ENCODE measurements around the gene COL11A1. TPM values are rescaled to one million over a fixed set of nuclear protein-coding genes. Genes with fewer than 3 reads are reported as not detected.
"Not testable (repeated sequence)": the region's sequence is repeated elsewhere in the genome, so short reads cannot be mapped to it uniquely, and the experiment has no call there.

Gene COL11A1
- 12.2 and 13.4 TPM in 2 replicates for total RNA-seq (2014; rRNA removed; shearing (Covaris generic))

GRCh38 chr1:103108376-103109150, at the start of gene COL11A1:
Gene COL11A1, minus strand, starts transcription at chr1:103108522. Its CDS starts 344 bp downstream, at chr1:103108178.
- Histone ChIP-seq H3K27me3 (ENCODE audit: control insufficient read depth, insufficient read depth, low read length) (peaks cover 5% of the 10 kb centered on the region), H3K36me3 (replicated peaks; ENCODE audit: control insufficient read depth, insufficient read depth, low read length) (no peaks in the 10 kb centered on the region), H3K4me3 (ENCODE audit: insufficient read depth, low read depth, low read length) (peak within 1 kb of the TSS; percentile 79)
- DNase-seq, result peak; percentile 85

GRCh38 chr1:103156966-103157365, 48.6 kb upstream of the COL11A1 start:
- Histone ChIP-seq H3K4me3 (ENCODE audit: insufficient read depth, low read depth, low read length) (no peak overlapping the region), H3K27me3 (ENCODE audit: control insufficient read depth, insufficient read depth, low read length) (no peaks in the 10 kb centered on the region), H3K36me3 (replicated peaks; ENCODE audit: control insufficient read depth, insufficient read depth, low read length) (no peaks in the 10 kb centered on the region)
- DNase-seq, result no peak

DNA sequence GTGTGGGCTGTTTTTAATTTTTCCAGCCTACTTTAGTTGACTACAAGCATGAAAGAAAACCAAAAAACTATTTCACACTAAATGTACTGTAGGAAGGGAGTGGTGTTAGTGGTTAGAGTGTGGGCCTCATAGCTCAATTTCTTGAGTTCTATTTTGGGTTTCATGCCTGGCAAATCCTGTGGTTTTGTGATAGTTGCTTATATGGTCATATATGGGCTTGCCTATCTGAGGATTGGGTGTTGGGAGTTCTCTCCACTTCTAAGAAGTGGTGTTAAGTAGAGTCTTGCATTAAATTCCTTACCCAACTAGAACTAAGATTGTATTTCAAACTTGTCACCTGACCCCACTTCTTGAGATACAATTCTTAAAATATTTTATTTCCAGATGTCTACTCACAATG, 37.8 kb upstream of the COL11A1 start:
- H3K27me3 ChIP-seq (ENCODE audit: control insufficient read depth, insufficient read depth, low read length), result no peaks in the 10 kb centered on the region
- H3K4me3 ChIP-seq (ENCODE audit: insufficient read depth, low read depth, low read length), result no peak overlapping the region
- no peaks in the 10 kb centered on the region for H3K36me3 ChIP-seq (replicated peaks; ENCODE audit: control insufficient read depth, insufficient read depth, low read length)
- DNase-seq, result no peak

DNA sequence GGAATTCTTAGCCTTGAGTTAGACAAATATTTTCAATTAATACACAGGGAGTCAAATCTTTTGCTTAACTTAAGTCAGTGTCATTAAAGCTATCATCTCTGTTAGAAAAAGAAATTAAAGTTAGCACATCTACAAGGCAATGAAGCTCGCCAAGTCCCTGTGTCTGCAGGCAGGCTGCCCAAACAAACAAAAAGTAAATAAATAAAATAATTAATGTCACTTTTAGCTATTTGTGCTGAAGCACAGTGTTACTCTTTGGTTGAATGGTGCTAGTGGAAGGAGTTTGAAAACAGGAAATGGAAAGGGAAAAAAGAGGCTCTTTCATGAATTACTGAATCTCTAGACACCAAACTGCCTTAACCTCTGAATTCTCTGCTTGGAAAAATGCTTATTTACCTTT, 37.1 kb upstream of the COL11A1 start:
- Histone ChIP-seq H3K4me3 (ENCODE audit: insufficient read depth, low read depth, low read length) (no peak overlapping the region), H3K36me3 (replicated peaks; ENCODE audit: control insufficient read depth, insufficient read depth, low read length) (no peaks in the 10 kb centered on the region), H3K27me3 (ENCODE audit: control insufficient read depth, insufficient read depth, low read length) (no peaks in the 10 kb centered on the region)
- no peak for DNase-seq

GRCh38 chr1:103144681-103145080, 36.4 kb upstream of the COL11A1 start:
- H3K27me3 ChIP-seq (ENCODE audit: control insufficient read depth, insufficient read depth, low read length), result no peaks in the 10 kb centered on the region
- no peak overlapping the region for H3K4me3 ChIP-seq (ENCODE audit: insufficient read depth, low read depth, low read length)
- DNase-seq, result no peak
- H3K36me3 ChIP-seq (replicated peaks; ENCODE audit: control insufficient read depth, insufficient read depth, low read length), result no peaks in the 10 kb centered on the region

DNA sequence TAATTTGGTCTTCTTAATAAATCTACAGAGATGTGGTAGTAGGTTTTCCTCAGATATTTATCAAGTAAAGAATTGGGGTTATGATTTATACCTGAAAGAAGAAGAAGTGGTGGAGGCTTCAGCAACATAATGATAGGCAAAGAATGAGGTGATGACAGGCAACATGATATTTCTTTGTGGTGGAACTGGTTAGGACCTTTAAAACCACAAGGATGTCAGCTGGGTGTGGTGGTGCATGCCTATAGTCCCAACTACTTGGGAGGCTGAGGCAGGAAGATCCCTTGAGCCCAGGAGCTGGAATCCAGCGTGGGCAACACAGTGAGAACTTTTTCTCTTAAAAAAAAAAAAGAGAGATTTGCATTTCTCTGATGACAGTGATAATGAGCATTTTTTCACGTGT, 34.1 kb upstream of the COL11A1 start:
- Histone ChIP-seq H3K27me3 (ENCODE audit: control insufficient read depth, insufficient read depth, low read length) (no peaks in the 10 kb centered on the region), H3K36me3 (replicated peaks; ENCODE audit: control insufficient read depth, insufficient read depth, low read length) (no peaks in the 10 kb centered on the region), H3K4me3 (ENCODE audit: insufficient read depth, low read depth, low read length) (no peak overlapping the region)
- DNase-seq, result no peak

- Histone ChIP-seq H3K27me3 (ENCODE audit: control insufficient read depth, insufficient read depth, low read length) (no peaks in the 10 kb centered on the region), H3K4me3 (ENCODE audit: insufficient read depth, low read depth, low read length) (no peak overlapping the region), H3K36me3 (replicated peaks; ENCODE audit: control insufficient read depth, insufficient read depth, low read length) (no peaks in the 10 kb centered on the region)
- DNase-seq, result no peak
These were observed 21.5 kb upstream of the COL11A1 start for GRCh38 chr1:103129796-103130195.

- no peaks in the 10 kb centered on the region for H3K36me3 ChIP-seq (replicated peaks; ENCODE audit: control insufficient read depth, insufficient read depth, low read length)
- no peak overlapping the region for H3K4me3 ChIP-seq (ENCODE audit: insufficient read depth, low read depth, low read length)
- DNase-seq, result no peak
- no peaks in the 10 kb centered on the region for H3K27me3 ChIP-seq (ENCODE audit: control insufficient read depth, insufficient read depth, low read length)
These were observed 20.9 kb upstream of the COL11A1 start for GRCh38 chr1:103129255-103129654.

GRCh38 chr1:103128256-103128655, 19.9 kb upstream of the COL11A1 start:
- H3K36me3 ChIP-seq (replicated peaks; ENCODE audit: control insufficient read depth, insufficient read depth, low read length); H3K4me3 ChIP-seq (ENCODE audit: insufficient read depth, low read depth, low read length); H3K27me3 ChIP-seq (ENCODE audit: control insufficient read depth, insufficient read depth, low read length); DNase-seq: not testable (repeated sequence)

GRCh38 chr1:103125219-103125618, 16.9 kb upstream of the COL11A1 start:
- no peak overlapping the region for H3K4me3 ChIP-seq (ENCODE audit: insufficient read depth, low read depth, low read length)

GRCh38 chr1:103122983-103123720, 14.8 kb upstream of the COL11A1 start:
- Histone ChIP-seq H3K36me3 (replicated peaks; ENCODE audit: control insufficient read depth, insufficient read depth, low read length) (no peaks in the 10 kb centered on the region), H3K27me3 (ENCODE audit: control insufficient read depth, insufficient read depth, low read length) (no peaks in the 10 kb centered on the region), H3K4me3 (ENCODE audit: insufficient read depth, low read depth, low read length) (no peak overlapping the region)
- DNase-seq, result no peak

More at GRCh38 chr1:103125219-103125618, 16.9 kb upstream of the COL11A1 start:
- H3K36me3 ChIP-seq (replicated peaks; ENCODE audit: control insufficient read depth, insufficient read depth, low read length), result no peaks in the 10 kb centered on the region
- no peaks in the 10 kb centered on the region for H3K27me3 ChIP-seq (ENCODE audit: control insufficient read depth, insufficient read depth, low read length)
- DNase-seq, result no peak

DNA sequence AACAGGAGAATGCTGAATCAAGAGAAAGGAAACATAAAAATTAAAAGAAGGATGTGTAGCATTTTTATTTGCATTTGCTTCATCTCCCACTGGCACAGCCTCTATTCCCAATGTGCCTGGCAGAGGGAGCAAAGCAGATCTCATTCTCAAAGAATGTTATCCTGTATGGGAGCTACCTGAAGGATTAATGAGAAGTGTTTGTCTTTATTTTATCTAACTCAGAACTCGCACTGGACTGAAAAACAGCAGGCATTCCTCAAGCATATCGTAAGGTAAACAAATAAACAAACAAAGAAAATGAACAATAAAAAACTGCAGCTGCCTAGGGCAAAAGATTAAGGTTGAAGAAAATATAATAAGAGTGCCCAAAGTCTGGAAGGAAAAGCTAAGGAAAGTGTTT, 12.7 kb upstream of the COL11A1 start:
- Histone ChIP-seq H3K27me3 (ENCODE audit: control insufficient read depth, insufficient read depth, low read length) (no peaks in the 10 kb centered on the region), H3K4me3 (ENCODE audit: insufficient read depth, low read depth, low read length) (no peak overlapping the region), H3K36me3 (replicated peaks; ENCODE audit: control insufficient read depth, insufficient read depth, low read length) (no peaks in the 10 kb centered on the region)
- no peak for DNase-seq

- no peak for DNase-seq
- Histone ChIP-seq H3K4me3 (ENCODE audit: insufficient read depth, low read depth, low read length) (no peak overlapping the region), H3K27me3 (ENCODE audit: control insufficient read depth, insufficient read depth, low read length) (peaks cover 4% of the 10 kb centered on the region), H3K36me3 (replicated peaks; ENCODE audit: control insufficient read depth, insufficient read depth, low read length) (no peaks in the 10 kb centered on the region)
These were observed 4.2 kb upstream of the COL11A1 start for GRCh38 chr1:103112546-103112945.

- H3K4me3 ChIP-seq (ENCODE audit: insufficient read depth, low read depth, low read length), result no peak overlapping the region
- no peak for DNase-seq
- H3K27me3 ChIP-seq (ENCODE audit: control insufficient read depth, insufficient read depth, low read length), result peaks cover 5% of the 10 kb centered on the region
- H3K36me3 ChIP-seq (replicated peaks; ENCODE audit: control insufficient read depth, insufficient read depth, low read length), result no peaks in the 10 kb centered on the region
These were observed 3.6 kb upstream of the COL11A1 start for GRCh38 chr1:103111926-103112325.

GRCh38 chr1:103110701-103111100, 2.4 kb upstream of the COL11A1 start:
- Histone ChIP-seq H3K27me3 (ENCODE audit: control insufficient read depth, insufficient read depth, low read length) (peaks cover 5% of the 10 kb centered on the region), H3K4me3 (ENCODE audit: insufficient read depth, low read depth, low read length) (no peak overlapping the region), H3K36me3 (replicated peaks; ENCODE audit: control insufficient read depth, insufficient read depth, low read length) (no peaks in the 10 kb centered on the region)
- DNase-seq, result no peak

Measured in H7 (cell line).